HepG2 (cell line): ENCODE data around the gene IGFBP6. TPM values are rescaled to one million over a fixed set of nuclear protein-coding genes. Genes with fewer than 3 reads are reported as not detected.
A peak's percentile ranks its signal among the peaks of the same experiment; 100 is the strongest.

ENCODE experiments used
- ARNT2 ChIP-seq: sonication (generic); formaldehyde crosslinking; IDR thresholded peaks from 2 replicates; pipeline ENCODE4 v1.8.0; 2022; ENCODE audit warnings: mild to moderate bottlenecking, low read depth, missing genetic modification reagents, moderate library complexity
- HOXD1 ChIP-seq: sonication (generic); formaldehyde crosslinking; IDR thresholded peaks from 2 replicates; pipeline ENCODE4 v1.5.0; 2020; ENCODE audit warnings: missing genetic modification reagents
- MED8 ChIP-seq: sonication (generic); formaldehyde crosslinking; IDR thresholded peaks from 2 replicates; pipeline ENCODE4 v1.8.1; 2023; ENCODE audit warnings: mild to moderate bottlenecking, missing genetic modification reagents; ENCODE audit not compliant: insufficient replicate concordance
- NAIF1 ChIP-seq: sonication (generic); formaldehyde crosslinking; IDR thresholded peaks from 2 replicates; pipeline ENCODE4 v1.5.0; 2020; ENCODE audit warnings: mild to moderate bottlenecking, missing genetic modification reagents, borderline replicate concordance
- POLR2A ChIP-seq, 2 experiments: IDR thresholded peaks; 2 replicates each; pipeline ENCODE4 v1.6.1; 2011; ENCODE audit warnings: low read depth in 2 of 2, low read length in 2 of 2, mild to moderate bottlenecking in 1 of 2, moderate library complexity in 1 of 2; ENCODE audit not compliant: insufficient read depth in 1 of 2
- RBFOX2 ChIP-seq: fragments of 200-400 bp; formaldehyde crosslinking; IDR thresholded peaks from 2 replicates; pipeline ENCODE4 v1.6.1; 2017; ENCODE audit warnings: low read depth, mild to moderate bottlenecking, low read length
- RCOR2 ChIP-seq: IDR thresholded peaks from 2 replicates; pipeline ENCODE4 v1.6.1; 2016; ENCODE audit warnings: missing biosample characterization, missing genetic modification reagents
- SIX4 ChIP-seq: sonication (generic); formaldehyde crosslinking; IDR thresholded peaks from 2 replicates; pipeline ENCODE4 v1.4.0; 2020; ENCODE audit warnings: missing genetic modification reagents
- U2AF1 ChIP-seq: fragments of 200-400 bp; formaldehyde crosslinking; optimal IDR thresholded peaks from 2 replicates; pipeline ENCODE3; 2017; ENCODE audit warnings: mild to moderate bottlenecking, low read depth, low read length
- ZNF232 ChIP-seq: sonication (generic); formaldehyde crosslinking; IDR thresholded peaks from 2 replicates; pipeline ENCODE4 v1.4.0; 2020; ENCODE audit warnings: missing genetic modification reagents, borderline replicate concordance
- ZNF264 ChIP-seq: sonication (generic); formaldehyde crosslinking; IDR thresholded peaks from 2 replicates; pipeline ENCODE4 v1.4.0; 2020; ENCODE audit warnings: missing genetic modification reagents
- ZNF598 ChIP-seq: sonication (generic); formaldehyde crosslinking; IDR thresholded peaks from 2 replicates; pipeline ENCODE4 v1.5.1; 2020; ENCODE audit warnings: mild to moderate bottlenecking, missing genetic modification reagents, borderline replicate concordance
- polyA plus RNA-seq, 8 experiments: library from polyadenylated mRNA; depleted of rRNA in 3 of 8; stranded (reverse) in 7 of 8; unstranded in 1 of 8; fragments of >200 nt; fragmentation: Illumina TruSeq in 4 of 8; extraction: Trizol in 4 of 8; gene quantifications; 2 replicates each; pipeline versions ENCODE4 v1.2.1 to v1.2.3, GENCODE V29; 2011 to 2016; ENCODE audit warnings: low read depth in 4 of 8, missing spikeins in 1 of 8, mixed read lengths in 1 of 8; ENCODE audit not compliant: insufficient read depth in 1 of 8
- total RNA-seq, 5 experiments: library from RNA; depleted of rRNA; stranded (reverse); fragments of >200 nt; fragmentation: Illumina TruSeq; extraction: Trizol; gene quantifications; 2 replicates each; pipeline ENCODE4 v1.2.3, GENCODE V29; 2016; ENCODE audit warnings: low read depth in 1 of 5
- TF ChIP-seq, protein P1 (sequence below): sonication (generic); formaldehyde crosslinking; IDR thresholded peaks from 2 replicates; pipeline ENCODE4 v1.4.0; 2020; ENCODE audit warnings: missing genetic modification reagents

IGFBP6 gene
- total and polyA plus RNA-seq, 2 of the 13 experiments (the other 11 are each of a cell fraction or from before 2014, with no cell fraction given) = 3.9 to 25.2 TPM

DNA sequence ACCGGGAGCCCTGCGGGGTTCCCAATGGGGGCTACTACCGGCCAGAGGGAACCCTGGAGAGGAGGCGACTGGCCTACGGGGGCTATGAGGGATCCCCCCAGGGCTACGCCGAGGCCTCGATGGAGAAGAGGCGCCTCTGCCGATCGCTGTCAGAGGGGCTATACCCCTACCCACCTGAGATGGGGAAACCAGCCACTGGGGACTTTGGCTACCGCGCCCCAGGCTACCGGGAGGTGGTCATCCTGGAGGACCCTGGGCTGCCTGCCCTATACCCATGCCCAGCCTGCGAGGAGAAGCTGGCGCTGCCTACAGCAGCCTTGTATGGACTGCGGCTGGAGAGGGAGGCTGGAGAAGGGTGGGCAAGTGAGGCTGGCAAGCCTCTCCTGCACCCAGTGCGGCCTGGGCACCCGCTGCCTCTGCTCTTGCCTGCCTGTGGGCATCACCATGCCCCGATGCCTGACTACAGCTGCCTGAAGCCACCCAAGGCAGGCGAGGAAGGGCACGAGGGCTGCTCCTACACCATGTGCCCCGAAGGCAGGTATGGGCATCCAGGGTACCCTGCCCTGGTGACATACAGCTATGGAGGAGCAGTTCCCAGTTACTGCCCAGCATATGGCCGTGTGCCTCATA, 37.9 kb upstream of the IGFBP6 start (continued):
- no peak for TF ChIP-seq HOXD1 (CRISPR knock-in tag)
- TF ChIP-seq SIX4 (CRISPR knock-in tag) = no peak
- TF ChIP-seq ZNF598 (CRISPR knock-in tag) = no peak
- no peak for TF ChIP-seq MED8 (CRISPR knock-in tag)
- TF ChIP-seq RCOR2 = no peak
- no peak for TF ChIP-seq ZNF264 (CRISPR knock-in tag)
- no peak for TF ChIP-seq ZNF232 (CRISPR knock-in tag)
- no peak for TF ChIP-seq NAIF1 (CRISPR knock-in tag)
- TF ChIP-seq U2AF1 = no peak
- TF ChIP-seq RBFOX2 = 0 out of 2 replicates have a peak, but pooled peaks have one; percentile 10
- no peak for TF ChIP-seq ARNT2 (CRISPR knock-in tag)
- 0 out of 4 replicates have a peak, but pooled peaks of 1 of the 2 experiments have one; percentile 25 for TF ChIP-seq POLR2A (IDR thresholded peaks at IDR 0.05; ENCODE audit: insufficient read depth in 1 of 2, low read depth in 2 of 2, low read length in 2 of 2)
- TF ChIP-seq, protein P1, sequence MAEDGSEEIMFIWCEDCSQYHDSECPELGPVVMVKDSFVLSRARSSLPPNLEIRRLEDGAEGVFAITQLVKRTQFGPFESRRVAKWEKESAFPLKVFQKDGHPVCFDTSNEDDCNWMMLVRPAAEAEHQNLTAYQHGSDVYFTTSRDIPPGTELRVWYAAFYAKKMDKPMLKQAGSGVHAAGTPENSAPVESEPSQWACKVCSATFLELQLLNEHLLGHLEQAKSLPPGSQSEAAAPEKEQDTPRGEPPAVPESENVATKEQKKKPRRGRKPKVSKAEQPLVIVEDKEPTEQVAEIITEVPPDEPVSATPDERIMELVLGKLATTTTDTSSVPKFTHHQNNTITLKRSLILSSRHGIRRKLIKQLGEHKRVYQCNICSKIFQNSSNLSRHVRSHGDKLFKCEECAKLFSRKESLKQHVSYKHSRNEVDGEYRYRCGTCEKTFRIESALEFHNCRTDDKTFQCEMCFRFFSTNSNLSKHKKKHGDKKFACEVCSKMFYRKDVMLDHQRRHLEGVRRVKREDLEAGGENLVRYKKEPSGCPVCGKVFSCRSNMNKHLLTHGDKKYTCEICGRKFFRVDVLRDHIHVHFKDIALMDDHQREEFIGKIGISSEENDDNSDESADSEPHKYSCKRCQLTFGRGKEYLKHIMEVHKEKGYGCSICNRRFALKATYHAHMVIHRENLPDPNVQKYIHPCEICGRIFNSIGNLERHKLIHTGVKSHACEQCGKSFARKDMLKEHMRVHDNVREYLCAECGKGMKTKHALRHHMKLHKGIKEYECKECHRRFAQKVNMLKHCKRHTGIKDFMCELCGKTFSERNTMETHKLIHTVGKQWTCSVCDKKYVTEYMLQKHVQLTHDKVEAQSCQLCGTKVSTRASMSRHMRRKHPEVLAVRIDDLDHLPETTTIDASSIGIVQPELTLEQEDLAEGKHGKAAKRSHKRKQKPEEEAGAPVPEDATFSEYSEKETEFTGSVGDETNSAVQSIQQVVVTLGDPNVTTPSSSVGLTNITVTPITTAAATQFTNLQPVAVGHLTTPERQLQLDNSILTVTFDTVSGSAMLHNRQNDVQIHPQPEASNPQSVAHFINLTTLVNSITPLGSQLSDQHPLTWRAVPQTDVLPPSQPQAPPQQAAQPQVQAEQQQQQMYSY = no peak
